ENCODE measurements around the gene HECW1. TPM values are rescaled to one million over a fixed set of nuclear protein-coding genes. Genes with fewer than 3 reads are reported as not detected.

The HECW1 gene
- total RNA-seq, 2 donors from 2014 or later, result 0.04 TPM; not detected in 1

DNA sequence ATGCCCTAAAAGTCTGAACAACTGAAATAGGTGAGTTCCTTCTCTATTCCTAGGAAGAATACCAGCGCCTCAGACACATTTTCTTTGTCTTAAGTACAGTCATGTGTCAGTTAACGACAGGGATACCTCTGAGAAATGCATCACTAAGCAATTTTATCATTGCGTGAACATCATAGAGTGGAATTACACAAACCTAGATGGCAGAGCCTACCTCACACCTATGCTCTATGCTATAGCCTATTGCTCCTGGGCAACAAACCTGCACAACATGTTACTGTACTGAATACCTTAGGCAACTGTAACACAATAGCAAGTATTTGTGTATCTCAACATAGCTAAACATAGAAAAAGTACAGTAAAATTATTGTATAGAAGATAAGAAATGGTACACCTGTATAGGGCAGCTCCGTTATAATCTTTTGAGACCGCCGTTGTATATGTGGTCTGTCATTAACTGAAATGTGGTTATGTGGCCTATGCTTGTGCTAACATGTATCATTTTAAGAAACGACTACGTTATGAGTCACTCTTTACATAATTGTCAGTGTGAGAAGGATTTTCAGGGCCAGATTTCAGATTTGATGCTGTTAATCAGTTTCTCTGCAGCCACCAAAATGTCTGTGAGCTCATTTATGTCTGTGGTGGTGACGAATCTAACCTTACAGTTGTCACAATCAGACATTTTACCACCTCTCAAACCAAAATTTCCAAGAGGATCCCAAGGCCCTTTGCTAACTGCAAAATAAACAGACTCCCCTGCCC, 404.3 kb downstream of the HECW1 start:
- Histone ChIP-seq H3K4me3 (no peak overlapping the region), H3K4me1 (no peaks in the 10 kb centered on the region), H3K9me3 (no peaks in the 10 kb centered on the region), H3K36me3 (no peaks in the 10 kb centered on the region), H3K27me3 (no peaks in the 10 kb centered on the region), H3K27ac (no peak overlapping the region)
- DNase-seq (ENCODE audit: low spot score), result no peak
- TF ChIP-seq, protein P1, sequence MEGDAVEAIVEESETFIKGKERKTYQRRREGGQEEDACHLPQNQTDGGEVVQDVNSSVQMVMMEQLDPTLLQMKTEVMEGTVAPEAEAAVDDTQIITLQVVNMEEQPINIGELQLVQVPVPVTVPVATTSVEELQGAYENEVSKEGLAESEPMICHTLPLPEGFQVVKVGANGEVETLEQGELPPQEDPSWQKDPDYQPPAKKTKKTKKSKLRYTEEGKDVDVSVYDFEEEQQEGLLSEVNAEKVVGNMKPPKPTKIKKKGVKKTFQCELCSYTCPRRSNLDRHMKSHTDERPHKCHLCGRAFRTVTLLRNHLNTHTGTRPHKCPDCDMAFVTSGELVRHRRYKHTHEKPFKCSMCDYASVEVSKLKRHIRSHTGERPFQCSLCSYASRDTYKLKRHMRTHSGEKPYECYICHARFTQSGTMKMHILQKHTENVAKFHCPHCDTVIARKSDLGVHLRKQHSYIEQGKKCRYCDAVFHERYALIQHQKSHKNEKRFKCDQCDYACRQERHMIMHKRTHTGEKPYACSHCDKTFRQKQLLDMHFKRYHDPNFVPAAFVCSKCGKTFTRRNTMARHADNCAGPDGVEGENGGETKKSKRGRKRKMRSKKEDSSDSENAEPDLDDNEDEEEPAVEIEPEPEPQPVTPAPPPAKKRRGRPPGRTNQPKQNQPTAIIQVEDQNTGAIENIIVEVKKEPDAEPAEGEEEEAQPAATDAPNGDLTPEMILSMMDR (IDR thresholded peaks at IDR 0.05), result no peak

DNA sequence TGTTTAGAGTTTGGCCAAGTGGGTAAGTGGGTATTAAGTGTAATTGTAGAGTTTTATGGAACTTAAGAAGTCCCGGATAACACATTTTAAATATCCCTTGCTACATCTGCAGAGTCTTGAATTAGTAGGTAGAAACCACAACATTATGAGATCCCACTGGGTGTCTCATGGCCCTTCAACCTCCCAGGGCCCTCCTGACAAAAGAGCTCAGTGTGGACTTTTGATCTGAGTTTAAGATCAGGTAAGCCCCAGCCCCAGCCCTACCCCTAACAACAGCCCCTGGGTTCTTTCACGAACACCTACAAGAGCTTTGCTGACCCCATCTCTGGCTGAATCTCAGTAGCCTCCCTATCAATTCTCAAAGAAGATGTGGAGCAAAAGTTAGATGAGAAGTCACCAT, 405.0 kb downstream of the HECW1 start:
- Histone ChIP-seq H3K36me3 (no peaks in the 10 kb centered on the region), H3K4me1 (no peaks in the 10 kb centered on the region)

DNA sequence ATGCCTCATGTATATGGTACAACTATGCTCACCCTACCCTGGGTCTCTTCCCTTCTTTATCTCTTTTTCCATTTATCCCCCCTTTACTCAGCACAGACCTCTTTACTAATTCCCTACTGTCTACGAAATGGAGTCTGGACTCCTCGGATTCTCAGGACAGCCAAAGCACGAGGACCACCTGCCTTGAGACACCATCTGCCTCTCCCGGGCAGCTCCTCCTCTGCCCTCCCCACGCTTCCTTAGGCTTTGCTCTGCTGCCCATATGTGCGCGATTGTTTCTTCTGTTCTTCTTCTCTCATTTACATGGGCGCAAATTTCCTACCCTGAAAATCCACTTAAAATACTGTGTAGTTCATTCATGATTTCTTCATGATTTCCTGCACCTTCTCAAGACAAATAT, 407.8 kb downstream of the HECW1 start:
- no peak for DNase-seq (ENCODE audit: low spot score)
- Histone ChIP-seq H3K27me3 (no peaks in the 10 kb centered on the region), H3K36me3 (no peaks in the 10 kb centered on the region), H3K4me3 (no peak overlapping the region), H3K4me1 (no peaks in the 10 kb centered on the region), H3K27ac (no peak overlapping the region), H3K9me3 (no peaks in the 10 kb centered on the region)
- TF ChIP-seq, protein P1 (IDR thresholded peaks at IDR 0.05), result no peak

More for the DNA sequence above, 405.0 kb downstream of the HECW1 start:
- Histone ChIP-seq H3K27ac (no peak overlapping the region), H3K9me3 (no peaks in the 10 kb centered on the region), H3K4me3 (no peak overlapping the region), H3K27me3 (no peaks in the 10 kb centered on the region)
- TF ChIP-seq, protein P1 (IDR thresholded peaks at IDR 0.05), result no peak
- DNase-seq (ENCODE audit: low spot score), result no peak

DNA sequence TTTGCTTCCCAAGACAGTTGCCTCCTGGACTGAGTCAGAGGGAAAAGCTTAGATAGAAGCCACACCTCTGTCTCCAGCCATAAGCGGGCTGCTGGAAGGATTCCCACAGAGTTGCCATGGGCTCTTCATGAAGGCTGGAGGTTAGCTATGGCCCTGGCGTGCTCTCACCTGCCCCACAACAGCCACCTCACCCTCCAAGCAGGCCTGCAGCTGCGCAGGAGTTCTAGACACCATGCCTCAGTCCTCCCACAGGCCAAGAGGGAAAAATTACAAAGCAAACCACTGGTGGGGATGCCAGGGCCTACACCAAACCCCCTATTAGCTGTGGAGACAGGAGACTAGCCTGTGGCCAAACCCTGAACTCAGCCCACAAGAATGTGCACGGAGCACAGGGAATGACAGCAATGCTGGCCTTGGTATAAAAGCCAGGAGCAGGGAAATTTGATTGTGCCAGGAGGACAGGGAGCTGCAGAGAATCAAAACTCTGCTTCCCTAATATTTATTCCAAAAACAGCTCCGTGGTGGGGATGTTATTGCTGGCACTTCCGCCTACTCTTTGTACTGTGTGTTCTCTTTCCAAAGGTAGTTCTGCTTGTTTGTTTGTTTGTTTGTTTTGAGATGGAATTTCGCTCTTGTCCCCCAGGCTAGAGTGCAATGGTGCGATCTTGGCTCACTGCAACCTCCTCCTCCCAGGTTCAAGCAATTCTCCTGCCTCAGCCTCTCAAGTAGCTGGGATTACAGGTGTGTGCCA, 410.1 kb downstream of the HECW1 start:
- no peak for DNase-seq (ENCODE audit: low spot score)
- Histone ChIP-seq H3K4me1 (no peaks in the 10 kb centered on the region), H3K27ac (no peak overlapping the region), H3K9me3 (no peaks in the 10 kb centered on the region), H3K27me3 (no peaks in the 10 kb centered on the region), H3K36me3 (no peaks in the 10 kb centered on the region), H3K4me3 (no peak overlapping the region)
- TF ChIP-seq, protein P1 (IDR thresholded peaks at IDR 0.05), result no peak

DNA sequence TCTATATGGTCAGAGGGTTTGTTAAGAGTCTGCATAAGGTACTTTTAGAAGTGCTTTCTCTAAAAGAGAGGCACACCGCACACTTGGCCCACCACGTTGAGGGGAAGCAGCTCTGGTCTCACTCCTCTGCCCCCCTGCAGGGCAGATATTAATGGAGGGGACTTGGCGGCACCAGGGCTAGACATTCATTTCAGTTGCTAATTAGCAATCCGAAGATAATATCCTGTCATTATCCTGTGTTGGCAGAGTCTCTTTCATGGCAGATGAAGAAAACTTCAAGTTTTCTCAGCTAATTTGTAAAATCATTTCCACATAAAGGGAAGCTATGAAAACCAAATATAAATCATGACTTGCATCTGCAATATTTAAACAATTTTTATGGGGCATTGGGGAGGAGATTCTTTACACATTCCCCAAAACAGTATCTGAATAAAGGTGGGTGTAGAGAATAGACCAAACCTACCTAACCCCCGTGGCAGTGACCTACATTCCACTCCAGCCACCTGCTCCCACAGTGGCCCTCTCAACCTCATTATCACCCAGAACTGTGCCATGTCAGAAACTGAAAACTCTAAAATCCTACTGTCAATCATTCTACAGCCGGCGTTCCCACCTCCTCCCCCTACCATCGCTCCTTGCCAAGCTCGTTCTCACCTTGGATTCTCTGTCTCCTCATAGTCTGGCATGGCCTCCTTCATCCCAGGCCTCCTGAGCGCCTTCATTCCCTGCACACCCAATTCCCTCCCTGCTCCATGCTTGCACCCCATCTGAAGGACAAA, 416.3 kb downstream of the HECW1 start:
- no peaks in the 10 kb centered on the region for H3K36me3 ChIP-seq
- H3K4me3 ChIP-seq, result no peak overlapping the region
- no peaks in the 10 kb centered on the region for H3K4me1 ChIP-seq
- H3K27me3 ChIP-seq, result no peaks in the 10 kb centered on the region
- H3K9me3 ChIP-seq, result no peaks in the 10 kb centered on the region
- H3K27ac ChIP-seq, result no peak overlapping the region
- no peak for DNase-seq (ENCODE audit: low spot score)
- TF ChIP-seq, protein P1 (IDR thresholded peaks at IDR 0.05), result no peak

All from right atrium auricular region (tissue), 2 donors.